Thyroid gland (tissue), 4 donors: ENCODE measurements around the gene FNTB.

Experiments
- POLR2A ChIP-seq, 2 donors: fragments of 450-650 bp; IDR thresholded peaks; one replicate each; pipeline ENCODE4 v1.6.1; 2017; ENCODE audit warnings: antibody characterized with exemption in 2 of 2, mild to moderate bottlenecking in 2 of 2, moderate library complexity in 1 of 2
- TF ChIP-seq, protein P1 (sequence below), 6 experiments: fragments of 200-600 bp in 3 of 6; fragments of 450-650 bp in 3 of 6; sonication (generic) in 3 of 6; IDR thresholded peaks; one replicate each; pipeline ENCODE4 v1.5.1; 2016 to 2019; ENCODE audit warnings: antibody characterized with exemption in 6 of 6, mild to moderate bottlenecking in 2 of 6, inconsistent platforms in 1 of 6, moderate library complexity in 1 of 6

DNA sequence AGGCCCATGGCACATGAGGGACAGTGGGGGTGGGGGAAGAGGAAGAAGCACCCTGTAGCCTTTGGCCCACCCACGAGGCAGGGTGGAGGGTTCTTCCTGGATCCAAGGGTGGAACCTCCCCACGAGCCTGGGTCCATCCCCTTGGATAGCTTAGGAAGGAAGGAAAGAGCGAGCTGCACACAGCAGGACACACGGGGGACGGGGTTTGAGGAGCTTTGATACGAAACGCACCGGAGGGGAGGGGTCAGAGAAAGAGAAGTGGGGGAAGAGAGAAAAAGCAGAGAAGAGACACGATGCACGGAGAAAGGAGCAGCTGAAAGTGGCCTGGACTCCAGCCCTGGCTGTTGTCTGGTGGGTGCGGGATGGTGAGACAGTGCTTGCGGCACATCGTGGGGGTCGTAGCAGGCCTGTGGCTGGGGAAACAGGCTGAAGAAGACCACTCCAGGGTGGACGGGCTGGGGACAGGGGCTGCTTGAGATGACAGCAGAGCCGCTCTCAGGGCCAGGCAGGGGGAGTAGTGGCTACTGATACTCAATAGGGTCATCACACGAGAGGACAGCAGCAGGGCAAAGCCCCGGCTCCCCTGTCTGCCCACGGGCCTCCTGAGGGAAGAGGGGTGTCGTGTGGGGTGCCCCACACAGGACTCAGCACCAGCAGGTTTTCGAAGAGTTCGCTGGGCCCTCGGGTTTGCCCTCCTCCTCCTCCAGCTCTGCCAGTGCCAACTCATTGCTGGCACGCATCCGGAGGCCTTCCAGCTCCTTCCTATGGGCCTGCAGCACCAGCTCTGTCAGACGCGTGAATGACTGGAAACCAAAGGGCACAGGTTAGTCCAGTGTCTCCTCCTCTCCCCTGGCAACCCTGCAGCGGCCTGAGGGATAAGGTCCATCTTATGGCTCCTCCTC lies 38.7 kb upstream of the FNTB start:
- TF ChIP-seq, protein P1, sequence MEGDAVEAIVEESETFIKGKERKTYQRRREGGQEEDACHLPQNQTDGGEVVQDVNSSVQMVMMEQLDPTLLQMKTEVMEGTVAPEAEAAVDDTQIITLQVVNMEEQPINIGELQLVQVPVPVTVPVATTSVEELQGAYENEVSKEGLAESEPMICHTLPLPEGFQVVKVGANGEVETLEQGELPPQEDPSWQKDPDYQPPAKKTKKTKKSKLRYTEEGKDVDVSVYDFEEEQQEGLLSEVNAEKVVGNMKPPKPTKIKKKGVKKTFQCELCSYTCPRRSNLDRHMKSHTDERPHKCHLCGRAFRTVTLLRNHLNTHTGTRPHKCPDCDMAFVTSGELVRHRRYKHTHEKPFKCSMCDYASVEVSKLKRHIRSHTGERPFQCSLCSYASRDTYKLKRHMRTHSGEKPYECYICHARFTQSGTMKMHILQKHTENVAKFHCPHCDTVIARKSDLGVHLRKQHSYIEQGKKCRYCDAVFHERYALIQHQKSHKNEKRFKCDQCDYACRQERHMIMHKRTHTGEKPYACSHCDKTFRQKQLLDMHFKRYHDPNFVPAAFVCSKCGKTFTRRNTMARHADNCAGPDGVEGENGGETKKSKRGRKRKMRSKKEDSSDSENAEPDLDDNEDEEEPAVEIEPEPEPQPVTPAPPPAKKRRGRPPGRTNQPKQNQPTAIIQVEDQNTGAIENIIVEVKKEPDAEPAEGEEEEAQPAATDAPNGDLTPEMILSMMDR (IDR thresholded peaks at IDR 0.05) = no peak
- no peak for TF ChIP-seq POLR2A (IDR thresholded peaks at IDR 0.05)
